GM12892 (cell line): Measurements from ENCODE around the gene ZBTB37.

Source experiments
- POLR2A ChIP-seq: IDR thresholded peaks from 2 replicates; pipeline ENCODE4 v1.6.1; 2011; ENCODE audit warnings: low read depth, low read length, control low read depth
- POLR2AphosphoS5 ChIP-seq: IDR thresholded peaks from 2 replicates; pipeline ENCODE4 v1.6.1; 2011; ENCODE audit warnings: low read depth, low read length, control low read depth

- no peak for TF ChIP-seq POLR2AphosphoS5
- no peak for TF ChIP-seq POLR2A
Observed at GRCh38 chr1:173868266-173869020, at the start of gene ZBTB37.
